ENCODE measurements around the gene IER5.

The IER5 gene

DNA sequence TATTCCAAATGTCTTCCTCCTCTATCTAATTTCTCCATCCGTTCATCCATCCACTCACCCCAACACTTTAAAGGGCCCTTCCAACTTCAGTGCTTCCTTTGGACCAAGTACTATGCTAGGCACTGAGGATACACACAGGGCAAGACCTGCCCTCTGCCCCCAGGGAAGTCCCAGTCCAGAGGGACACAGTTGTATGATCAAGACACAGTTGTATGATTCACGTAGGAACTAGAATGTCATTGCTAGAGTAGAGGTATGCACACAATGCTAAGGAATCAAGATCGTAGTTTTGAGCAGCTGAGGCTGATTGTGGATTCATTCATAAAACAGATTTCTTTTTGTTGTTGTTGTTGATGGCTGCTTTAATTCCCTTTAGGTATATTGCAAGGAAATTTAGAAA, 11.6 kb upstream of the IER5 start:
- TF ChIP-seq, protein P1, sequence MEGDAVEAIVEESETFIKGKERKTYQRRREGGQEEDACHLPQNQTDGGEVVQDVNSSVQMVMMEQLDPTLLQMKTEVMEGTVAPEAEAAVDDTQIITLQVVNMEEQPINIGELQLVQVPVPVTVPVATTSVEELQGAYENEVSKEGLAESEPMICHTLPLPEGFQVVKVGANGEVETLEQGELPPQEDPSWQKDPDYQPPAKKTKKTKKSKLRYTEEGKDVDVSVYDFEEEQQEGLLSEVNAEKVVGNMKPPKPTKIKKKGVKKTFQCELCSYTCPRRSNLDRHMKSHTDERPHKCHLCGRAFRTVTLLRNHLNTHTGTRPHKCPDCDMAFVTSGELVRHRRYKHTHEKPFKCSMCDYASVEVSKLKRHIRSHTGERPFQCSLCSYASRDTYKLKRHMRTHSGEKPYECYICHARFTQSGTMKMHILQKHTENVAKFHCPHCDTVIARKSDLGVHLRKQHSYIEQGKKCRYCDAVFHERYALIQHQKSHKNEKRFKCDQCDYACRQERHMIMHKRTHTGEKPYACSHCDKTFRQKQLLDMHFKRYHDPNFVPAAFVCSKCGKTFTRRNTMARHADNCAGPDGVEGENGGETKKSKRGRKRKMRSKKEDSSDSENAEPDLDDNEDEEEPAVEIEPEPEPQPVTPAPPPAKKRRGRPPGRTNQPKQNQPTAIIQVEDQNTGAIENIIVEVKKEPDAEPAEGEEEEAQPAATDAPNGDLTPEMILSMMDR (IDR thresholded peaks at IDR 0.05; ENCODE audit: low read depth, low read length), result no peak
- DNase-seq (ENCODE audit: low read depth in 2 of 2), result no peak
- no peak overlapping the region for H3K4me3 ChIP-seq (replicated peaks in 1 of 2; ENCODE audit: low read depth in 2 of 2, low read length in 2 of 2)

DNA sequence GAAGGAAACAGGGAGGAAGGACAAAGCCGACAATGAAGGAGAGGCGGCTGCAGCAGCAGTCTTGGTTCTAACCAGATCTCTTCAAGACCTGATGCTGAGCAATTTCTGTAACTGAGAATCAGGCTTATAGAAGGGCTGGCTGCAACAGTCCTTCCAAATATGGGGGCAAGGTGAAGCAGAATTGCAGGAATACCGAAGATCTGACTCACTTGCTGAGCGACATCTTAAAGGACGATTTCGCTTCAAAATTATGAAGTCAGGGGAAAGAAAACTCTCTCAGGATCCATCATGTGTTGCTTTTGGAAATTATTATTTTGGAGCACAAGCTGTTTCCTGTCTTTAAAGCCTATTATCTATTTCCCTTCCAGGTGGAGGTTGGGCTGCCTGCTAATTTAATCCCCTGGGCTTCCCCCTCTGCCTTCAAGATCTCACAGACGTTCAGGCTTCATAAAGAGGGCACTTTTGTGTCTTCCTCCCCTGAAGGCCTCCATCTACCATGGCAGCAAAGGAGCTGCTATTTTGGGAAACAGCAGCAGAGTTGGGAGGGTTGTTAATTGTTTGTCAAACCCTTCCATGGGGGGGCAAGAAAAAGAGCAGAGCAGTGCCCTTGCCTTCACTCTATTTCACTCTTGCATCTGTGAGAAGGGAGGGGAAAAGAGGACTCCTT, 10.8 kb upstream of the IER5 start:
- TF ChIP-seq, protein P1 (IDR thresholded peaks at IDR 0.05; ENCODE audit: low read depth, low read length), result no peak
- DNase-seq (ENCODE audit: low read depth in 2 of 2), result peak in 1 of 2 donors; percentile 79
- H3K4me3 ChIP-seq (replicated peaks in 1 of 2; ENCODE audit: low read depth in 2 of 2, low read length in 2 of 2), result no peak overlapping the region

DNA sequence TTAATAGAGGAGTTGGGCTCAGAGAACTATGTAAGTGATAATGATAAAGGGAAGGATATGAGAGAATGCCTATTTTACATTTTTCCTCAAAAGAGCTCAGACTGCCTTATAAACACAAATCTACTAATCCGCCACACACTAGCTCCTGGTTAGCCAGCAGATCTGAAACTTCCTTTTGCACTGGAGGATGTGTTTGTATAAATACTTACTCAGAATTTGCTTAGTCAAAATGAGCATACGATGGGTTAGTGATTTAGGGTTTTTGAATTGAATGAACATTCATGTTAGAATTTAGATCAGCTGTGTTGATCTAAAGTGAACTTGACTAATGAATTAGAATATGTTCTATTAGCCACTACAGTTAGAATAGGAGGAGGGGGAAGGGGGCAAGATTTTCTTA, 9.1 kb upstream of the IER5 start:
- DNase-seq (ENCODE audit: low read depth in 2 of 2), result peak in 1 of 2 donors; percentile 39
- TF ChIP-seq, protein P1 (IDR thresholded peaks at IDR 0.05; ENCODE audit: low read depth, low read length), result no peak
- no peak overlapping the region for H3K4me3 ChIP-seq (replicated peaks in 1 of 2; ENCODE audit: low read depth in 2 of 2, low read length in 2 of 2)

DNA sequence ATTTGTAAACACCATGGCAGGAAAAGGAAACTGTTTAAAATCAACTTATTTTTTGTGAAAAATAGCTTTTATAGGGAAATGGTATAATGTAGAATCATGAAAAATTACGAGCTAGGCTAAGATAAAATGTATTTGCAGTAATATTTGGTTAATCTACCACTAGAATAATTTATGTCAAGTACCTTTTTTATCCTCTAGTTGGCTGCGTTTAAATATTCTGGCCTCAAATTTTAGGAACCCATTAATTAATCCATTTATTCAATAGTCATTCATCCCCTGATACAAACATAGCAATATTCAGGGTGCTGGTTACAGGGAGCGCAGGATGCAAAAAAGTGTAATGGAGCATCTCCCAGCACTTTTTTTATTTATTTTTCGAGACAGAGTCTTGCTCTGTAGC, 8.6 kb upstream of the IER5 start:
- TF ChIP-seq, protein P1 (IDR thresholded peaks at IDR 0.05; ENCODE audit: low read depth, low read length), result no peak
- H3K4me3 ChIP-seq (replicated peaks in 1 of 2; ENCODE audit: low read depth in 2 of 2, low read length in 2 of 2), result no peak overlapping the region
- DNase-seq (ENCODE audit: low read depth in 2 of 2), result no peak

DNA sequence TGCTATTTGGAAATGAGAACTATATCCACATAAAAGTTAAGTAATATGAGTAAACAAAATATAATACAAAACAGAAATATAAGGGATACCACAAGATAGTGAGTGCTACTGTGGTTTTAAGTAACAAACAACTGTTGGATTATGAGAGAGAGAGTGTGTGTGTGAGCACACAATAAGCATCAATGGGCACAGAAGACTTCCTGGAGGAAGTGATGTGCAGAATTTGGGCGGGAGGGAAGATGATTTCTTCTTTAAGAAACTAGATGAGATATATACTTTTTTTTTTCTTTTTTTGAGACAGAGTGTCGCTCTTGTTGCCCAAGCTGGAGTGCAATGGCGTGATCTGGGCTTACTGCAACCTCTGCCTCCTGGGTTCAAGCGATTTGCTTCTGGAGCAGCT, 7.9 kb upstream of the IER5 start:
- H3K4me3 ChIP-seq (replicated peaks in 1 of 2; ENCODE audit: low read depth in 2 of 2, low read length in 2 of 2), result no peak overlapping the region
- no peak for DNase-seq (ENCODE audit: low read depth in 2 of 2)
- TF ChIP-seq, protein P1 (IDR thresholded peaks at IDR 0.05; ENCODE audit: low read depth, low read length), result no peak

DNA sequence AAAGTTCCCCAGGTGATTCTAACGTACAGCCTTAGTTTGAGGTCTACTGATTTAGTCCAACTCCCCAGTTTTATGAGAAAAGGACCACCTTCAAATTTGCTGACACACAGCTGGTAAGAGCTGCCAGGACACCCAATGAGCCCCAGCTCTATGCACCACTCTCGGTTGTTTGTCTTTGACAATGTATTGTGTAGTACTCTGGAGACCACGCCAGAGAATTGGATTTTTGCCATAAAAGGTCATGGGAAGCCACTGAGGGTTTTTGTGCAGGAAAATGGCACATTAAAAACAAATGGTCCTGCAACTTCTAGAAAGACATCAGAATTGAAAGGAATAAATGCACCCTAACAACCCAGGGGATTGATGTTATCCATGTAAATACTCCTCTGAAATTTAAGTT, 7.1 kb upstream of the IER5 start:
- no peak for DNase-seq (ENCODE audit: low read depth in 2 of 2)
- H3K4me3 ChIP-seq (replicated peaks in 1 of 2; ENCODE audit: low read depth in 2 of 2, low read length in 2 of 2), result no peak overlapping the region
- TF ChIP-seq, protein P1 (IDR thresholded peaks at IDR 0.05; ENCODE audit: low read depth, low read length), result no peak
